ENCODE measurements around the gene UPF1.
A peak's percentile ranks its signal among the peaks of the same experiment; 100 is the strongest.
"Not testable (repeated sequence)": the region's sequence is repeated elsewhere in the genome, so short reads cannot be mapped to it uniquely, and the experiment has no call there.

UPF1 gene

DNA sequence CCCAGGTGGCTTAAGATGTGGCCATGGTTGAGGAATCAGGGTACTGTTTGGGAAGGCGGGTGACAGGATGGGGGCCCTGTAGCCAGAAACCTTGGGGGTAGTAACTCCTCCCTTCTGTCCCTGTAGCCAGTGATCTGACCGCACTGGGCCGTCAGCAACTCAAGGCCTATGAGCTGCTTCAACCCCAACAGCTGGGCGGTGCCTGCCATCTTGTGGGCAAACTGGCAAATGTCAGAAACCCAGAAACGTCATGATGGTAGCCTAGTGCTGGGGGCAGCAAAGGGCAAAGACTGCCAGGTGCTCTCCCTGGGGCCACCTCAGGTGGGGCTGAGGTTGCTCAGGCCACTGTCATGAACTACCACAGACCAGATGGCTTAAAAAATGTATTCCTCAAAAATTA, 83.9 kb downstream of the UPF1 start:
- DNase-seq (ENCODE audit: low read depth), result peak; percentile 55
- TF ChIP-seq, protein P1, sequence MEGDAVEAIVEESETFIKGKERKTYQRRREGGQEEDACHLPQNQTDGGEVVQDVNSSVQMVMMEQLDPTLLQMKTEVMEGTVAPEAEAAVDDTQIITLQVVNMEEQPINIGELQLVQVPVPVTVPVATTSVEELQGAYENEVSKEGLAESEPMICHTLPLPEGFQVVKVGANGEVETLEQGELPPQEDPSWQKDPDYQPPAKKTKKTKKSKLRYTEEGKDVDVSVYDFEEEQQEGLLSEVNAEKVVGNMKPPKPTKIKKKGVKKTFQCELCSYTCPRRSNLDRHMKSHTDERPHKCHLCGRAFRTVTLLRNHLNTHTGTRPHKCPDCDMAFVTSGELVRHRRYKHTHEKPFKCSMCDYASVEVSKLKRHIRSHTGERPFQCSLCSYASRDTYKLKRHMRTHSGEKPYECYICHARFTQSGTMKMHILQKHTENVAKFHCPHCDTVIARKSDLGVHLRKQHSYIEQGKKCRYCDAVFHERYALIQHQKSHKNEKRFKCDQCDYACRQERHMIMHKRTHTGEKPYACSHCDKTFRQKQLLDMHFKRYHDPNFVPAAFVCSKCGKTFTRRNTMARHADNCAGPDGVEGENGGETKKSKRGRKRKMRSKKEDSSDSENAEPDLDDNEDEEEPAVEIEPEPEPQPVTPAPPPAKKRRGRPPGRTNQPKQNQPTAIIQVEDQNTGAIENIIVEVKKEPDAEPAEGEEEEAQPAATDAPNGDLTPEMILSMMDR (conservative IDR thresholded peaks at IDR 0.05; ENCODE audit: low read length), result peak; percentile 44
- H3K4me3 ChIP-seq (ENCODE audit: low read length), result no peak overlapping the region

DNA sequence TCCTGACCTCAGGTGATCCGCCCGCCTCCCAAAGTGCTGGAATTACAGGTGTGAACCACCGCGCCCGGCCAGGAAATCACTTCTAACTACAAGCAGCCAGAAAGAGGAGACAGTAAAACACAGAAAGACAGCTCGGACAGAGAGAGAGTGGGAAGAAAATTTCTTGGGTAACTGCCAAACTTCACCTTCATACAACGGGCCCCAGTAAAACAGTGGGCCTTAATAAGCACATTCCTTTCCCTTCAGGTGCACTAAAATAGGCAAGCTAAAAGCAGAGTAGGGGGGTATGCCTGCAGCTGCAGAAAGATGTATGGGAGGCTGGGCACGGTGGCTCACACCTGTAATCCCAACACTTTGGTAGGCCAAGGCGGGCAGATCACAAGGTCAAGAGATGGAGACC, 85.8 kb downstream of the UPF1 start:
- DNase-seq (ENCODE audit: low read depth), result not testable (repeated sequence)
- H3K4me3 ChIP-seq (ENCODE audit: low read length), result peak overlapping the region; percentile 27; the same call in 1 of the 2 replicates
